Prostate gland (tissue), 2 donors: ENCODE measurements around the gene STAM2. TPM values are rescaled to one million over a fixed set of nuclear protein-coding genes. Genes with fewer than 3 reads are reported as not detected.
"Not testable (repeated sequence)": the region's sequence is repeated elsewhere in the genome, so short reads cannot be mapped to it uniquely, and the experiment has no call there.

Experiments used
- DNase-seq: peaks from one replicate; pipeline ENCODE4 v3.0.0-alpha.2; 2019; ENCODE audit warnings: low spot score
- H3K27ac ChIP-seq, 2 donors: fragments of 200-600 bp; sonication (generic); 2 replicates each; pipeline ENCODE4 v1.5.1; 2017 to 2019
- H3K27me3 ChIP-seq: fragments of 200-600 bp; sonication (generic); replicated peaks from 2 replicates; pipeline ENCODE4 v1.5.1; 2019; ENCODE audit not compliant: insufficient read depth
- H3K36me3 ChIP-seq, 2 donors: fragments of 200-600 bp; sonication (generic); 1 replicate in 1 of 2; 2 replicates in 1 of 2; pipeline versions ENCODE4 v1.5.1 to v1.8.1; 2017 to 2019
- H3K4me1 ChIP-seq: fragments of 200-600 bp; sonication (generic); replicated peaks from 2 replicates; pipeline ENCODE4 v1.5.1; 2019
- H3K4me3 ChIP-seq, 2 donors: fragments of 200-600 bp; sonication (generic); 2 replicates each; pipeline ENCODE4 v1.5.1; 2017 to 2019
- H3K9me3 ChIP-seq: fragments of 200-600 bp; sonication (generic); 2 replicates; pipeline ENCODE4 v1.5.1; 2017
- POLR2A ChIP-seq: fragments of 450-650 bp; IDR thresholded peaks from one replicate; pipeline ENCODE4 v1.6.1; 2016; ENCODE audit warnings: antibody characterized with exemption, mild to moderate bottlenecking
- POLR2AphosphoS5 ChIP-seq: sonication (generic); formaldehyde crosslinking; IDR thresholded peaks from one replicate; pipeline ENCODE4 v1.6.1; 2017; ENCODE audit warnings: antibody characterized with exemption
- WGBS: methylation state at CpG from one replicate; pipeline ENCODE4 v1.1.5; 2018; 5-methylcytosine and 5-hydroxymethylcytosine counted together
- intact Hi-C: fragments of 100-400 bp; cut with DNase I; formaldehyde crosslinking; loops from one replicate; pipeline ENCODE4 v1.14.2; 2022
- total RNA-seq, 2 donors: library from RNA; depleted of rRNA; stranded (reverse); fragments of >200 nt; gene quantifications; one replicate each; pipeline ENCODE4 v1.1.0, GENCODE V29; 2016
- TF ChIP-seq, protein P1 (sequence below), 4 experiments: fragments of 200-600 bp in 2 of 4; fragments of 450-650 bp in 2 of 4; sonication (generic) in 2 of 4; IDR thresholded peaks; 1 replicate in 3 of 4; 2 replicates in 1 of 4; pipeline ENCODE4 v1.5.1; 2016 to 2019; ENCODE audit warnings: antibody characterized with exemption in 4 of 4, mild to moderate bottlenecking in 2 of 4, moderate library complexity in 2 of 4

The STAM2 gene
- total RNA-seq, 2 donors from 2014 or later = 28.7 to 39.3 TPM

DNA sequence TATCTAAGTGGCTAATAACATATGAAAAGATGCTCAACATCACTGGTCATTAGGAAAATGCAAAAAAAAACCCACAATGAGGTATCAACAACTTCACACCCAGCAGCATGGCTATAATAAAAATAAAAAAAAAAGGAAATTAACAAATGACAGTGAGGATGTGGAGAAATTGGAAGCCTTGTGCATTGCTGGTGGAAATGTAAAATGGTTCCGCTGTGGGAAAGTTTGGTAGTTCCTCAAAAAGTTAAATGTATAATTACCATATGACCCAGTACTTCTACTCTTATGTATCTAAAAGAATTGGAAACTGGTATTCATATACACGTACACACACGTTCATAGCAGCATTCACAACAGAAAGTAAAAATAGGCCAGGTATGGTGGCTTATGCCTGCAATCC, 61.2 kb downstream of the STAM2 start:
- Histone ChIP-seq H3K4me1 (no peaks in the 10 kb centered on the region), H3K27me3 (no peaks in the 10 kb centered on the region), H3K4me3 (no peak overlapping the region), H3K9me3 (no peaks in the 10 kb centered on the region), H3K27ac (no peak overlapping the region), H3K36me3 (no peaks in the 10 kb centered on the region)
- no peak for DNase-seq
- 90% methylated on average over 3 of the region's 3 CpGs for WGBS
- intact Hi-C loops = no loop called here
- TF ChIP-seq, protein P1, sequence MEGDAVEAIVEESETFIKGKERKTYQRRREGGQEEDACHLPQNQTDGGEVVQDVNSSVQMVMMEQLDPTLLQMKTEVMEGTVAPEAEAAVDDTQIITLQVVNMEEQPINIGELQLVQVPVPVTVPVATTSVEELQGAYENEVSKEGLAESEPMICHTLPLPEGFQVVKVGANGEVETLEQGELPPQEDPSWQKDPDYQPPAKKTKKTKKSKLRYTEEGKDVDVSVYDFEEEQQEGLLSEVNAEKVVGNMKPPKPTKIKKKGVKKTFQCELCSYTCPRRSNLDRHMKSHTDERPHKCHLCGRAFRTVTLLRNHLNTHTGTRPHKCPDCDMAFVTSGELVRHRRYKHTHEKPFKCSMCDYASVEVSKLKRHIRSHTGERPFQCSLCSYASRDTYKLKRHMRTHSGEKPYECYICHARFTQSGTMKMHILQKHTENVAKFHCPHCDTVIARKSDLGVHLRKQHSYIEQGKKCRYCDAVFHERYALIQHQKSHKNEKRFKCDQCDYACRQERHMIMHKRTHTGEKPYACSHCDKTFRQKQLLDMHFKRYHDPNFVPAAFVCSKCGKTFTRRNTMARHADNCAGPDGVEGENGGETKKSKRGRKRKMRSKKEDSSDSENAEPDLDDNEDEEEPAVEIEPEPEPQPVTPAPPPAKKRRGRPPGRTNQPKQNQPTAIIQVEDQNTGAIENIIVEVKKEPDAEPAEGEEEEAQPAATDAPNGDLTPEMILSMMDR (IDR thresholded peaks at IDR 0.05) = no peak
- TF ChIP-seq POLR2AphosphoS5 (no peak), POLR2A (no peak)

DNA sequence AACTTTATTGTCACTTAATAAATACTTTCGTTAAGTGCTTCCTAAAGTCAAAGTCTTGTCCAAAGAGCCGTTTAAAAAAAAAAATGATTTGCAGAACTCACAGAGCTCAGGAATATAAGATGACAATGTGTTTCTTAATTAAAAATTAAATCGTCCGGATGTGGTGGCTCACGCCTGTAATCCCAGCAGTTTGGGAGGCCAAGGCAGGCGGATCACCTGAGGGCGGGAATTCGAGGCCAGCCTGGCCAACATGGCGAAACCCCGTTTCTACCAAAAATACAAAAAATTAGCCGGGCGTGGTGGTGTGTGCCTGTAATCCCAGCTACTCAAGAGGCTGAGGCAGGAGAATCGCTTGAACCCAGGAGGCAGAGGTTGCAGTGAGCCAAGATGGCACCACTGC, 68.4 kb downstream of the STAM2 start:
- H3K4me1 ChIP-seq, H3K27ac ChIP-seq, intact Hi-C loops, H3K36me3 ChIP-seq, DNase-seq, H3K4me3 ChIP-seq, H3K9me3 ChIP-seq, H3K27me3 ChIP-seq: not testable (repeated sequence)
- WGBS = 93% methylated on average over 13 of the region's 13 CpGs

DNA sequence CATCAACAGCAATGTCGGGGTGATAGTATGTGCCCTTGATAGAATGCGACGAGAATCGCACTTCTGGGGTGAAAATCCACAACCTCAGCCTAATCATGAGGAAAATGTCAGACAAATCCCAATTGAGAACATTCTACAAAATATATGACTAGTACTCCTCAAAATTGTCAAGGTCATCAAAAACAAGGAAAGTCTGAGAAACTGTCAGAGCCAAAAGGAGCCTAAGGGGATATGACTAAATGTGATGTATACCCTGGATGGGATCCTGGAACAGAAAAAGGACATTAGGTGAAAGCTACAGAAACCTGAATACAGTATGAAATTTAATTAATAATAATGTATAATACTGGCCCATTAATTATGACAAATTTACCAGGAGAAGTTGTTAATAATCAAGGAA, 69.1 kb downstream of the STAM2 start:
- no peak overlapping the region for H3K4me3 ChIP-seq
- DNase-seq = no peak
- H3K36me3 ChIP-seq = no peaks in the 10 kb centered on the region
- H3K27me3 ChIP-seq = no peaks in the 10 kb centered on the region
- TF ChIP-seq, protein P1 (IDR thresholded peaks at IDR 0.05) = no peak
- TF ChIP-seq POLR2AphosphoS5 = no peak
- no peak for TF ChIP-seq POLR2A
- no peaks in the 10 kb centered on the region for H3K4me1 ChIP-seq
- H3K9me3 ChIP-seq = no peaks in the 10 kb centered on the region
- 81% methylated on average over 4 of the region's 4 CpGs for WGBS
- intact Hi-C loops = no loop called here
- H3K27ac ChIP-seq = no peak overlapping the region

DNA sequence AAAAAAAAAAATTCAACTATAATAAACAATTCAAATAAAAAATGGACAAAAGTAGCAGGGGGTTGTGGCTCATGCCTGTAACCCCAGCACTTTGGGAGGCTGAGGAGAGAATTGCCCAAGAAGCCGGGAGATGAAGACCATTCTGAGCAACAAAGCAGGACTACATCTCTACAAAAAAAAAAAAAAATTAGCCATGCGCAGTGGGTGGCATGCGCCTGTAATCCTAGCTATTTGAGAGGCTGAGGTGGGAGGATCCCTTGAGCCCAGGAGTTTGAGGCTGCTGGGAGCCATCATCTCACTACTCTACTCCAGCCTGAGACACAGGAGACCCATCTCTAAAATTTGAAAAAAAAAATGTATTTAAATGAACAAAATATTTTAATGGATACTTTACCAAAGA, 72.3 kb downstream of the STAM2 start:
- no peaks in the 10 kb centered on the region for H3K27me3 ChIP-seq
- H3K36me3 ChIP-seq = no peaks in the 10 kb centered on the region
- no peak overlapping the region for H3K27ac ChIP-seq
- TF ChIP-seq POLR2AphosphoS5 = no peak
- TF ChIP-seq, protein P1 (IDR thresholded peaks at IDR 0.05) = no peak
- TF ChIP-seq POLR2A = no peak
- no peaks in the 10 kb centered on the region for H3K9me3 ChIP-seq
- H3K4me3 ChIP-seq = no peak overlapping the region
- no peak for DNase-seq
- H3K4me1 ChIP-seq = peaks cover 2% of the 10 kb centered on the region
- intact Hi-C loops = no loop called here
- WGBS = 95% methylated on average over 3 of the region's 3 CpGs

DNA sequence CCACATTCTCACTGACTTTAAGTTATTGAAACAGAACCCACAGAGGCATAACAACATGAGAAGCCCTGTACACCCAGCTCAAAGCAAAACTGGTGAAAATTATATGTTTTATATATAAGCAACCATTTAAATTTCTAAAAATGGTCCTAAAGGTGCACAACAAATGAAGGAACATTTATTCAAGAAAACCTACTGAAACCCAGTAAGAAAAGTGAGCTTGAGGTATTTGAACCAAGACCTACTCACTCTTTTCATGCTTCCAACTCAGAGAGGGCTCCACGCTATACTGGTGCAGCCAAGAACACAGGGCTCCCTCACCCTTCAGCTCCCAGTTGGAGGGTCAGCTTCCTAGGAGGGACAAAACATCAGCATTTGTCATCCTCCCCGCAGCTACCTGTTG, 74.6 kb downstream of the STAM2 start:
- intact Hi-C loops = no loop called here
- Histone ChIP-seq H3K27ac (no peak overlapping the region), H3K4me1 (peaks cover 2% of the 10 kb centered on the region), H3K4me3 (no peak overlapping the region), H3K9me3 (no peaks in the 10 kb centered on the region), H3K27me3 (no peaks in the 10 kb centered on the region), H3K36me3 (no peaks in the 10 kb centered on the region)
- 89% methylated on average over 2 of the region's 2 CpGs for WGBS
- no peak for DNase-seq
- TF ChIP-seq, protein P1 (IDR thresholded peaks at IDR 0.05) = no peak
- TF ChIP-seq POLR2A (no peak), POLR2AphosphoS5 (no peak)
